Stimulated activated CD8-positive, alpha-beta memory T cell treated with anti-CD3 and anti-CD28 coated beads, Interleukin-7, amount 100 ng/mL, for 4 hours (primary cell): Measurements from ENCODE around the gene FTO.

Experiments
- DNase-seq, 2 donors: peaks; one replicate each; pipeline ENCODE4 v3.0.0-alpha.2; 2020; ENCODE audit warnings: low read depth in 2 of 2

Gene FTO

DNA sequence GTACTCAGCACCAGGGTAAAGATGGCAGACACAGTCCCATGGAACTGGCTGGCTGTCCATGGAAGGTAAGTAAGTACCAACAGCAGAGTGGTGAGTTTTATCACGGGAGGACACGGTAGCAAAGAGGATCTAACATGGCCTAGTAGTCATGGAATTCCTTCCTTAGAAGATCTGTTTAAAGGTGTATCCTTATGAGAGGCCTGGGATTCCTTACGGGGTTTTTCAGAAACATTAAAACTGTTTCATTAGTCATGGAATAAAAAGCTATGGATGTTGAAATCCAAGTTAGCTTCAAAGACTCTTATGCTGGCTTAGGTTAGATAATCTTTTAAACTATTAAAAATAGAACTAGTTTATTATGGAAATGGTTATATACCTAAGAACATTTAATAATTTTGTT lies 7.4 kb downstream of the FTO start:
- DNase-seq: no peak

DNA sequence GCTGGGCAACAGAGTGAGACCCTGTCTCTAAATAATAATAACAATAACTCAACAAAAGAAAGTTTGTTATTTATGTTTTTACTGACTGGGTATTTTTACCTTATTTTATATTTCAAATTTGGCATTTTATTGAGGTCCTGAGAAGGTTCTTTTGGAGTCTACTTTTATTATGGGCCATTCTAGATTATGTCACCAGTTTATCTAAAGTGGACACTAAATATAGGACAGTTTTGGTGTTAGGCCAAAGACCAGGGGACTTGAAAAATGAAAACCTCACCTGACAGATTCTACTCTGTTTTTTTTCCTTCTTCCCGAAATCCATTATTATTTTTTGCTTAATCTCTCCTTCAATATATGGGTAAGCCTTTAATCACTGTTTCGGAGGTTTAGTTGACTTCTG lies 8.1 kb downstream of the FTO start:
- DNase-seq: no peak

DNA sequence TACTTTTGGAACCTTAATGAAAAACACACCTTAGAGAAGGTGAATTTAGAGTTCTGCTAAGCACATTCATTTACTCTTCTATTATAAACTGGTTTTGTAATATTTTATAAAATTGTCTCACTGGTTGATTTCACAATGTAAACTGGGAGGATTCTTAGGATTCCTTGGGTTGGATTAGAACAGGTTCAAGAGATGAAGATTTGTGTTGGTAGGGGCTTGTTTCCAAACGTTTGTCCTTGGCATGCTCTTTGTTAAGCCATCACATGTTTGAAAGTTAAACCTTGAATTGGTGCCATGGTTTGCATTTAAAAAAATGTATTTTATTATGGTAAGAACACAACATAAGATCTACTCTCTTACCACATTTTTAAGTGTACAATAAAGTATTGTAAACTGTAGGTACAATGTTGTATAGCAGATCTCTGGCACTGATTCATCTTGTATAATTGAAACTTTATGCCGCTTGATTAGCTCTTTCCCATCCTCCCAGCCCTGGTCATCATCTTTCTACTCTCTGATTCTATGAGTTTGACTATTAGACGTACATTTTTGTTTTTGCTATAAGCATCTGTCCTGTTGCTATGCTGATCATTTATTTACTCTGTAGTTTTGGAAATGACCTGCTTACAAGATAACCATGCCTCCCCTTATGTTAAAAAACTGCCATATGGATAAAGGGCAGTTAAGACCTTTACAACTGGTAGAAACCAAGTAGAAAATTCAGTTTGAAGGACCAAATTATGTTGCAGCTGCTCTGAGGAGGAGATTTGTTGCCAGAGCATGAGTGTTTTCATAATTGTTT lies 9.6 kb downstream of the FTO start:
- no peak for DNase-seq

DNA sequence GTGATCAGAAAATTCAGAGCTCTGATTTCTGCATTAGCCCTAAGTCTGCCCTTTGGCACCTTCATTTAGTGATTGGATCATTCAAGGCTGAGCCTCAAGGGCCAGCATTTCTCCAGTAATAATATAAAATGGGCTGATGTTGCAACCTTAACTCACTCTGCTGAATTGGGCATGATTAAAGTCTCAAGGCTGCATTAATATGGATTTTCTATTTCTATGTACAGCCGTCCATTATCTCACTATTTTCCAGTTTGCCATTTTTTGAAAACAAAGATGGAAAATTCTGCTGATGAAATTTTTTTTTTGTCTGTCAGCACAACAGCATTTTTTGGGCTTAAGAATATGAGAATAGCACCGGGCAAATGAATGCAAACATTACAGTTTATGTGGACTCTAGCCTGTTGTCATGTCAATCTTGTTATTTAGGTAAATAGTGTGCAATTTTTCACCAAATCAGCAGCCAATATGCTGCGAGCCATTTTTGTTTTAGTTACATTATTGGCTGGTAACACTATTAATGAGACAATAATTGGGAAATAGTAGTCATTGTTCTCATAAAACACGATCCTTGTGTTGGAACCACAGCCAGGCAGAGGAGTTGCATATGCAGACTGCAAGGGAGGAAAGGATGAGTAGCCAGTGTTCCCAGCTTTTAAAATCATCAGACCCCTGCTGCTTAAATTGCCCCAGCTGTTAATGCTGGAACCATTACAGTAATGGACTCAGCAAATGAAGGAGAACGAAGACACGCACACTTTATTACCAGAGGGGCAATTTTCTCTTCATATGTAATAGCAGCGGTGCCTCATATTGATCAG lies 10.5 kb downstream of the FTO start:
- no peak for DNase-seq

DNA sequence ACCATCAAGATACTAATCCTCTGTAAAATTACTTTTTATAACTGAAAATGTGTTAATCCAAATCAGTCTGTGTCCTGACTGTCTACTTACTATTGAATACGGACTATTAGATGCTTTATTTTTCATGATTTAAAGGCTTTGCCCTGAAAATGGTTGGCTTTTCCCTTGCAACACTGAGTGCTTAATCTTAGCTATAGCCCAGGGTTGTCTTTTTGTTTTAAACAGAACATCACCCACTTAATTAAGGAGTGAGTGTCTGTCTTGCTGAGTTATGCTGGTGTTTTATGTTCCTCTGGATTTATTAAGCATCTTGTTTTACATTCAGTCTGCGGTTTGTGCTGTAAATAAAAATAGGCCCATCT lies 11.0 kb downstream of the FTO start:
- DNase-seq: no peak

DNA sequence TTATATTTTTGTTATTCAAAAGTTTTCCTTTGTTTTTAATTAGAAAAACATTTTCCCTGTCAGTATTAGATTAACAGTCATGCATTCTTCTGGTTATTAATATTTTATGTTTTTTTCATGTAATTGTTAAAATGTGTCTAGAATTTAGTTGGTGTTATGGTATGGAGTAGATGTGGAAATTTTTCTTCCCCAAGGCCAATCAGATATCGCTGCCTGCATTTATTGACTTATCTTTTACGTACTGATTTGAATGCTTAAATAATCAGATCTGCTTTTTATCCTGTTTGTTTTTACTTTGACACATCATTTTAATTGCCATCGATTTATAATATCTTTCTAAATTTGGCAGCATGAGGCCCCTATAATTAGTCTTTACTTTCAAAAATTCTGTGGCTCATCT lies 13.6 kb downstream of the FTO start:
- DNase-seq: no peak

DNA sequence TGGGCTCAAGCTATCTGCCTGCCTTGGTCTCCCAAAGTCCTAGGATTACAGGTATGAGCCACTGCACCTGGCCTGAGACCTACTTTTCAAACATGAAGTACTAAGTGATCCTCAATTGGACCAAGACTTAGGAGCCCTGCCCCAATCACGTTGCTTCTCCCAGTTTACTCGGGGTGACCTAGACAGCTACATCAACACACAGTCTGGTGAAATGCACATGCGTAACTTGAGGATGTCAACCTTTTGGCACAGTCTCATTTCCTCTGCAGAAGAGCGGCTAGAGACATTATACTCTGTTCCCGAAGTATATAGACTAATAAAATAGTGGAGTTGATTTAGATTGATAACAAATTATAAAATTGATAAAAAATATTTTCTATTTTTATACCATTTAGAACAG lies 17.1 kb downstream of the FTO start:
- DNase-seq: no peak

DNA sequence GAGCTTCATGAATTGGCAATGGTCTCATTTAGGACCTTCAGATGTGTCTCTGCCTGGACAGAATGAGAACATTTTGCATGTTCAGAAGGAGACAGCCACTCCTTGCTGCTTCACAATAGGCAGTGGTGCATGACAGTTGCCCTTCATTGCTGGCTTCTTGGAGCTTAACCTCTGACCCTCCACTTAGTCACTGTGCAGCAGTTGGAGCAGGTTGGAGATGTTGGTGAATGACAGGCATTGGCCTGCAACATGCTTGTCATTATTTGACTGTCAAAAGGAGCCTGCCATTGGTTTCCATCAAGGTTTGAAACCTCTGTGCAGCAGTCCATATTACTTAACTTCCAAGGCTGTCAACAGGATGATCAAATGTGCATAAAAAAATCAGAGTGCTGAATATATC lies 22.7 kb downstream of the FTO start:
- DNase-seq: no peak

DNA sequence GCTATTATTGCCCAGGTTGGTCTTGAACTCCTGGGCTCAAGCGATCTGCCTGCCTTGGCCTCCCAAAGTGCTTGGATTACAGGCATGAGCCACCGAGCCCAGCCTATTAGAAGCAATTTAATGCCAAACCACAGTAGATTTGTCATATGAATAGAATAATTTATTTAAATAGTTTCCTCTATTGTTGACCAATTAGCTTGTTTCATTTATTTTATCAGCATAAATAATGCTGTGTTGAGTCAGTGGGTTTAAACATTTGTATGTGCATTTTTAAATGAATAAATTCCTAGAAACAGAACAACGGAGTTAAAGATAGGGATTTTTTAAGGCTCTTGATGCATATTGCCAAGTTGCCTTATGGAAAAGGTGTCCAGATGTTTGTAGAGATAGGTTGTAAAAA lies 26.7 kb downstream of the FTO start:
- DNase-seq: no peak

DNA sequence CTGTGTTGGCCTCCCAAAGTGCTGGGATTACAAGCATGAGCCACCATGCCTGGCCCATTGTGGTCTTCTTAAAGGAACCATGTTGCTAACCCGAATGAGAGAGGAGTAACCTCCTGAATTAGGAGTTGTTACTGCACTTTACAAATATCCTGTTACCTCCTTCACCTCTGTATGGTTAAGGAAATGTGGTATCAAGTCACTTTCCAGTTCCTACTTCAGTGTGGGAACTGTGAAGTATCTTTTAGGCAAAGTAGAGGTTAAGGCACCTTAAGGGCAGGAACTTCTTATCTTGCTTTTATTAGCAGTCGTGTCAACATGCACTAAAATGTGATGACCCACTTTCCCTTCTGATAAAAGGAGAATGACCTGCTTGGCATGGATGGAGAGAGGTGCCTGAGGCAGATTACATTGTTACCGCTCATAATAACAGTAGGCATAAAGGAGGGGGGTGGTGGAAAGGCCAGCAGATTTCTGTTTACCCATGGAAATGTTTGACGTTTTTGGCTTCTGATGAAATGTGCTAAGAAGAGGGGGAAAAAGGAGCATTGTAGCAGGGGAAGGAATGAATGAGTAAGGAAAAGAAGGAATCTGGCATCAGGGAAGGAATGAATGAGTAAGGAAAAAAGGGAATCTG lies 28.5 kb downstream of the FTO start:
- DNase-seq: no peak

DNA sequence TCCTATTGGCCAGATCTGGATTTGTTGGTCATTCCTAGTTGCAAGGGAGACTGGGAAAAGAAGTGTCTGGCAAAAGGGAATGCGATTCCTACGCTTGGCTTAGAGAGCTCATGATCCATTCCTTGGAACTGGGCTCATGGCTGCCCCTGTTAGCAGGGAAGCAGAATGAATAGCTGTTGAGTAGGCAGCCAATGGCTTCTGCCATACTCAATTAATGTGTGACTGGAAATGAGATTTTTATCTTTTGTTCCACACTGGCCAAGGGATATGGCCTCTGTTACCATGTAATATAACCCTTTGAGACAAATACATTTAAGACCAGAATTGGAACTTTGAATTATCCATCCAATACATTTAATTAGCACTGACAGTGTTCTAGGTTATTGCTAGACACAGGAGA lies 31.0 kb downstream of the FTO start:
- DNase-seq: no peak

DNA sequence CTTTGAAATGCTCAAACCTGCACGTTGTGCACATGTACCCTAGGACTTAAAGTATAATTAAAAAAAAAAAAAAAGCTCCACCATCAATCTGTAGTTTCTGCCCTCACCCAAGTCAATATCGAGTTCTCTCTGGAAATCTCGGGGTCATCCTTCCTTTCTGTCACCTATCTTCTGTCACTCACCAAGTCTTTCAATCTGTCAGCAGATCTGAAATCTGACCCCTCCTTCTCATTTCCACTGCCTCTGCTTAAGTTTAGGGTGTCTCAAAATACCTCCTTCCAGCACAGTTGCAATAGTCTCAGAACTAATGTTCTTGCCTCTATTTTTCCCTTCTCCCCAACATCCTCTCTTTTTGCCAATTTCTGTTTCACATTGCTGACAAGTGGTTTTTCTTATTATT lies 32.3 kb downstream of the FTO start:
- DNase-seq: no peak

DNA sequence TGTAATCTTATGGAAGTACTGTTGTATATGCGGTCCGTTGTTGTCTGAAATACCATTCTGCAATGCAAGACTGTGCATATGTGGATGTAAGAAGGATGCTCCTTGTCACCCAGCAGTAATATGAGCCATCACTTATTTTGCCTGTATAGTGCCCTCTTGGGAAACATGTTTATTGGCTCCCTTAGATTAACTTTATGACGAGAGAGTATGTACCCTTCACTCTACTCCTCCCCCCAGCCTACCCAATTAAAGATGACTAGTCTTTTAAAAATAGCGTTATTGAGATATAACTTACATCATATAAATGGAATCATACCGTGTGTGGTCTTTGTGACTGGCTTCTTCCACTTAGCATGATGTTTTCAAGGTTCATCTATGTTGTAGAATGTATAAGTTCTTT lies 33.6 kb downstream of the FTO start:
- DNase-seq: no peak

DNA sequence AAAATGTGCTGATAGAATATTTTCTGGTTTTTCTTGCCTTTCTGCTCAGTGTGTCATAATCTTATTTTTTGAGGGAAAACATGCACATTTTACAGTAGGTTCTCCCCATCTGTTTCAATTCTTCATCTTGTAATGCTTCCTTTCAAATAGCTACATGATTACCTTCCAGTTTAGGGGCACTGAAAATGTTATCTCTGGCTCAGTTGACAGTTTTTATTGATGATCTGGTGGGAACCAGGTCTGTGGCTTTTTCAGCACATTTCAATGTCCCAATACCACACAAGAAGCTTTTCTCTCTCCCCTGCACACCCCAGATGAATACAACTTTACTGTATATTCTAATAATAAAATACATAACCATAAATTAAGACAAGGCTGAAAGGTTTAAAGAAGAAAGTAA lies 36.5 kb downstream of the FTO start:
- no peak for DNase-seq

DNA sequence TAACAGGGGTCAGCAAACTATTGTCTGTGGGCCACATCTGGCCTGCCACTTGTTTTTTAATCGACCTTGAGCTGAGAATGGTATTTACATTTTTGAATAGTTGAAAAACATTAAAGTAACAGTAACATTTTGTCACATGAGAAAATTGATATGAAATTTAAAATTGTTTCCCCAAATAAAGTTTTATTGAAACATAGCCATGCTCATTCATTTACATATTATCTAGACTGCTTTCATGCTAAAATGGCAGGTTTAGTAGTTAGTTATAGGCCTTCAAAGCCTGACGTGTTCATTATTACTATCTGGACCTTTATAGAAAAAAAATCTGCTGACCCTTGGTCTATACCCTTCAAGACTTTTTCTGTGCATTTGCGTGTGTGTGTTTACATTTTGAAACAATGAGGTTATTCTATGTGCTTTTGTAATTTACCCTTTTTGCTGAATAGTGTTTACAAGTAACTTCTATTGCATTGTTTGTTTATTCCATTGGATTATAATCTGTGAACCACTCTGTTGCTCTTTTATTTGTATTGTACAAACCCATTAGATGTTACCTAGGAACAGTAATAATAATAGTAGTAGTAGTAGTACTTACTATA lies 37.1 kb downstream of the FTO start:
- no peak for DNase-seq

DNA sequence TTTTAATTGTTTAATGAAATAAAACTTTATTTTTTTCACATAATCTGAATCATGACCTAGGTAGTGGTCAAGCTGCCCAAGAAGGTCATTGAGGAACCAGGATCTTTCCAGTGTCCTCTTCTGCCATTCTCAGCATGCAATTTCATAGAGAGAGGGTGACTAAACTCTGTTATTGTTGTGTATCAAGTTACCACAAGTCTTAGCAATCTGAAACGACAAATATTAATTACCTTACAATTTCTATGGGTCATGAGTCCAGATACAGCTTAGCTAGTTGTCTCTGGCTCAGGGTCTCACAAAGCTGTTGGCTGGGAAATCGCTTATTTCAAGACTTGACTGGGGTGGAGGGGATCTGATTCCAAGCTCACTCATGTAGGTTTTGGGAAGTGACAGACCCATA lies 37.6 kb downstream of the FTO start:
- DNase-seq: no peak

DNA sequence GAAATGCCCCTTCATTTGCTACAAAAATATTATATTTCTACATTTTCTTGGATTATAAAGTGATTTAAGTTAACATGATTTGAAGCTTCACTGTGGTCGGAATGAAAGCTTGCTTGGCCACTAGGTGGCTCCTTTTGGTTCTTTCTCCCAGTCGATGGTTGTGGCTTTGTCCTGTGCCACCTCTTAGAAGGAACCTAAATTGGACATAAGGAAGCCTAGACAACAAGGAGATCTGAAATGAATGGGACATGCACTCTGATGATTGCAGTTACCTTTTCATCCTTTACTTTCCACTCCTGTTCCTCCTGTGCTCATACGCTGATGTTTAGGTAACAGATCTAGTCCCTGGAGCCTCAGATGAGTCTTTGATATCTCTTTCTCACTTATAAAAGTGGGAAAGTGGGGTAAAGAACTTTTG lies 39.2 kb downstream of the FTO start:
- DNase-seq: no peak

DNA sequence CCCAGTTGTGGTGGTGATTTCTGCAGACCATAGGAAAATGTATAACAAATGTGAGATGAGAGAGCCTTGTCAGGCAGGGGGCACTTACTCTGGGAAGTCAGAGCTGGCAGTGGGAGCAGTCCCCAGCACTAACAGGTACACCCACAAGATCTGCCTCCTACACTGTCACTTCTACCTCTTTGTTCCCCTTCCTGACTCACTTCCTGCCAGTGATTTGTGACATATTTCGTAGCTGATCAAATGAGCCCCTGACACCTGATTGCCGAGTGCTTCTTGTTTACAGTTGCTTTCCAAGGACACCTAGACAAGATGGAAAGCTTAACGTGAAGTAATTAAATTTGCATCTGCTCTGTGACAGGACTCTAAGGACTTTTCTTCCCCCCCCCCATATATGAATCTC lies 40.5 kb downstream of the FTO start:
- DNase-seq: peak; percentile 5 to 8

DNA sequence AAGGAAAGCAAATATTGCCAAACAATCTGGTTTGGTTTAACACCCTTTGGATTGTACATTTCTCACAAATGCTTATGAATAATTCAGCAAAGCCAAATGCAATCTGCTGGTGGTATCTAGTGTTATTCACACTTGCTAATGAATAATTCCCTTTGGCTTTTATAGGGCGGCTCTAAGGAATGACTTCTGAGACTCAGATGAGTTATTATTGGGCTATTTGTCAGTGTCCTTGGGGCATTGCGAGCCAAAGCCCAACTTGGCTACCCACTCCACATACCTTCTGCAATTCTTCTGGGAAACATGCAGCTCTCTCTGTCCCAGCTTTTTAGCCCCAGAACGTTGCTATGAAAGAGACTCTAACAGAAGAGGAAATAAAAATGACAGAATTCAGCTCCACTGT lies 41.1 kb downstream of the FTO start:
- DNase-seq: no peak

DNA sequence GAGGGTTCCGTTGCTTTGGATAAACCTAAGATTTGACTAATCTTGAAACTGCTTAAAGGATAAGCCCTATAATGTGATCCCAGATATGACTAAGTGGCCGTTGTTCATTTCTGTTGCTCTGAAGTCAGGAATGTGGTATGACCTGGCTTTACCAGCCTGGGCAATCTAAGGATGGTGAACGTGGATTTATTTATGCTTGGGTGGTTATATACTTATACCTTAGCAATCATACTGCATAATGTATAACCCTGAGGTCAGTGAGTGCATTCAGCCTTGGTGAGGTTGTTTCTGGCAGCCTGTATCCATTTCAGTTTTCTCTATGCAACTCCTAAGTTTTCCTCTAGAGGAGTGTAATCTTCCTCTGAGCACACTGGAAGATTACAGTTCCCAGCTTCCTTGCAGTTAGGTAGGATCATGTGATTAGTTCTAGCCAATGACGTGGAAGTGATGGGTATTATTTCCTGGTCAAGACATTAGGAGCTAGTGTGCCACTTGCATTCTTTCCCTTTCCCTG lies 41.9 kb downstream of the FTO start:
- no peak for DNase-seq

DNA sequence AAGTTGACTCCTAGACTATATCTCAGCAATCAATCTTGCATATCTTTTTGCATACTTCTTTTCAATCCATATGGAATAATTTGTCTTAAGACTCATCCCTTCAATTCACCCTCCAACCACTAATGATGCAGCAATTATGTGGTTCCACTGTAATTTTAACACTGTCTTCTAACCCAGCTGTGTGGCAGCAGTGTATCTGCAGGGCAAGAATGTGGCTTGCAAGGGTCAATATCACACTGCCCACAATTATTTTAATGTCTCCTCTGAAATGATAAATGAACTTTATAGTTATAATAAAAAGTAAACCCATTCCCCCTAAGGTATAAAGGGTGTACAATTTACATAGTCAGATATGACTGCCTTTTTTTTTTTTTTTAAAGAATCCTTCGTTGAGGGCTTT lies 48.6 kb downstream of the FTO start:
- DNase-seq: no peak

DNA sequence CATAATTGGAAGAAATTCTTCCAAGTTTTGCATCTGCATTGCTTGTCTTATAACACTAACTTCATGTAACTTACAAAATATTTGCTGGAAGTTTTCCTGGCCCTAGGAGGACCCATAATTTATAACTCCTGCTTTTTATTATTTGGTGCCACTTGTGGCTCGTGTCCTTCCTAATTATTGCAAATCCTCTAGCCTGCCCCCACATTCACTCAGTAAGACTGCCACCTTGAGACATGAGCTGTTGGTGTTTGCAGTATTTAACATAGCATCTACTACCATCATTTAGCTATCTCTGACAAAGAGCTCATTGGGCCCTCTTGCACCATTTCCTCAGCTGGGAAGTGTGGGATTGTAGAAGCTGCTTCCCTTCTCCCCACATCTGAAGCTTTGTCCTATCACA lies 49.5 kb downstream of the FTO start:
- no peak for DNase-seq
